GM21786 (cell line): ENCODE data around the gene ZFP1.
A peak's percentile ranks its signal among the peaks of the same experiment; 100 is the strongest.
"Not testable (repeated sequence)": the region's sequence is repeated elsewhere in the genome, so short reads cannot be mapped to it uniquely, and the experiment has no call there.

Experiments used
- ATAC-seq: cut with Tn5 transposase; IDR thresholded peaks from one replicate; pipeline ENCODE4 v1.9.1; 2021; ENCODE audit not compliant: unreplicated experiment

Gene ZFP1

DNA sequence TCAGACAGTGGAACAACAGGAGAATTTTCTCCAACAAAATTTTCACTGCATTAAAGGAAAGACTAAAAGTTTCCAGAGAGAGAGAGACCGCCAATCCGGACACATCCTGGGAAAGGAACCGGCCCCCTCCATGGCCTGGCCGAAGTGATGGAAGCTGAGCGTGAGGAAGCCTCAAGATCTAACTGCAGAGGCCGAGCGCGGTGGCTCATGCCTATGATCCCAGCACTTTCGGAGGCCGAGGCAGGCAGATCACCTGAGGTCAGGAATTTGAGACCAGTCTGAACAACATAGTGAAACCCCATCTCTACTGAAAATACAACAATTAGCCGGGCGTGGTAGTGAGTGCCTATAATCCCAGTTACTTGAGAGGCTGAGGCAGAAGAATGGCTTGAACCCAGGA is 54.8 kb downstream of the ZFP1 start:
- no peak for ATAC-seq

DNA sequence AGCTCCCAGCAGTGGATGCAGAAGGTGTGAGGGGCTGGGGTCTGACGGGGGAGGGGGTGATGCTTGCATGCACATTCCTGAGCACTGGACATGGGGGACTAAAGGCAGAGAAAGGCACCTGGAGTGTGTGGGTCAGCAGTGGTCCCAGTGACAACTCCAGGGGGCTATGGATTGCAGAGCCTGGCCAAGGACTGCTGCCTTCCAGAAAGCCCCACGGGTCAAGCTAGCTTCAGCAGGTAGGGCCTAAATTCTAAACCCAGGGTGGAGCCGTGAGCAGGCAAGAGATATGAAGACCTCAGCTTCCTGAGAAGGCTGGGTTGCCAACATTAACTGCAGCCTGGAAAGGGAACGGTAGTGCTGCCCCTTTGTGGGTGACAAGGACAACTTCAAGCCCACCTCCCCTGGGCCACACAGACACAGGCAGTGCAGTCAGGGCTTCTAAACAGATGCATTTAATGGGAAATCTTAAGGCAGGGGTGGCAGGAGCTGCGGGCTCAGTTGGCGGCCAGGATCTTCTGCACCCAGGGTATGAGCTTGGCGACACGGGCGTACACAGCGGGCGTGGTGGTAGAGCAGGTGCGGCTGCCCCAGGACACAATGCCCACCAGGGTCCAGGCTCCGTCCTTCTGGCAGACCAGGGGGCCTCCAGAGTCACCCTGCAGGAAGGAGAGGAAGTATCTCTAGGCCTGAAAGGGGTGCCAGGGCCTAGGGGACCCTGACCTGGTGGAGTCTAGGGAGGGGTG is 55.5 kb downstream of the ZFP1 start:
- ATAC-seq, result no peak

DNA sequence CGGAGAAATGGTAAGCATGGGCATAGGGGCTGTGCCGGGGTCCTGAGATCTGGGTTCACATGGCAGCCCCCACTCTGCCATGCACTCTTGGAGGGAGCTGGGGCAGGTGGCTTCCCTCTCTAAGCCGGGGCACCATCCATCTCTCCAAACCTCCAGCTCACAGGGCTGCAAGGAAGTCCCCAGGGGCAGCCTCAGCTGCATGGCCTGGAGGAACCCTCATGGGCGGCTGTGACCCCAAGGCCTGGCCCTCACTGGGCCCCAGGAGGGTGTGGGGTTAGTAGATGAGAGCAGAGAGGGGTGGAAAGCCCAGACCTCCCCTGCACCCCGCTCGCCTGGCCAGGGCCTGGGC is 56.1 kb downstream of the ZFP1 start:
- ATAC-seq, result no peak

GRCh38 chr16:75204905-75205304 is 56.6 kb downstream of the ZFP1 start:
- not testable (repeated sequence) for ATAC-seq

- ATAC-seq, result not testable (repeated sequence)
These were observed 57.1 kb downstream of the ZFP1 start for GRCh38 chr16:75205438-75205837.

GRCh38 chr16:75205961-75206748 is 57.8 kb downstream of the ZFP1 start:
- not testable (repeated sequence) for ATAC-seq

GRCh38 chr16:75206749-75207451 is 58.6 kb downstream of the ZFP1 start, which contains the start of gene CTRB2:
CTRB2 (minus strand) TSS chr16:75207161; CDS start chr16:75207141, 20 bp downstream.
- ATAC-seq, result no peak

GRCh38 chr16:75207831-75208230 is 59.5 kb downstream of the ZFP1 start:
- ATAC-seq, result no peak

- ATAC-seq, result no peak
These were observed 60.0 kb downstream of the ZFP1 start for GRCh38 chr16:75208242-75208825.

DNA sequence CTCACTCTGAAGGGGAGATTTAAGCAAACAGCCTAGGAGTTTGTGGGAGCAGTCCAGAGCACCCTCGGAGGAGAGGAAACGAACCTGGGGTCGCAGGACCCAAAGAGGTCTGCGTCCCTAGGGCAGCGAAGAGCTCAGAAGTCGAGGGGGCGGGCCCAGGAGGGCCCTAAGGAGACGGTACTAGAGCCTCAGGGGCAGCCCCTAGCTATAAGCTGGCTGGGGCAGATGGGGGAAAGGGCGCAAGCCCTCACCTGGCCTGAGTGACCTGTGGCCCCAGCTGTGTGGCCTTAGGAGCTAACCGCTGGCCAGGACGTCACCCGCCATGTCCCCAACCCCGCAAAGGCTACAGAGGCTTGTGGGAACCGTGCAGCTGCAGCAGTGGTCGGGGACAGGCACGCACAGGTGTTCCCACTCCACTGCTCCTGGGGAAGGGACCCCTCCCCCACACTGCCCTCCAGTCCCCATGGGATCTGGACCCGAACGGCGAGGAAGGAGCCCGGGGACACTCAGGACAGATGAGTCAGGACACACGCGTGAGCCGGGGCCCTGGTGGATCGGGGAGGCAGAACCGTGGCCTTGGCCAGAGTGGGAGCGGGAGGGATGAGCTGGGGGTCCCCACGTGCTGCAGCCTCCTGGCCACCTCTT is 60.7 kb downstream of the ZFP1 start:
- ATAC-seq, result no peak

- ATAC-seq, result not testable (repeated sequence)
These were observed 61.2 kb downstream of the ZFP1 start for GRCh38 chr16:75209514-75209913.

DNA sequence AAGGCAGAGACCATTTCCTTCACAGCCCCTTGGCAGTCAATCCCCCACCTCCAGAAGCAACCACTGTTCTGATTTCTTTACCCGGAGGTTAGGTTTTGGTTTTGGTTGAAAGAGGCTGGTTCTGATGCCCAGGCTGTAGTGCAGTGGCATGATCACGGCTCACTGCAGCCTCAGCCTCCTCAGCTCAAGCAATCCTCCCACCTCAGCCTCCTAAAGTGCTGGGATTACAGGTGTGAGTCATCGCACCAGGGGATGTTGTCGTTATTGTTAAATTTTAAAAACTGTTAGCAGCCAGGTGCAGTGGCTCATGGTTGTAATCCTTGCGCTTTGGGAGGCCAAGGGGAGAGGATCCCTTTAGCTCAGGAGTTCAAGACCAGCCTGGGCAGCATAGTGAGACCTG is 61.6 kb downstream of the ZFP1 start:
- no peak for ATAC-seq

GRCh38 chr16:75211286-75211685 is 63.0 kb downstream of the ZFP1 start:
- ATAC-seq, result not testable (repeated sequence)

DNA sequence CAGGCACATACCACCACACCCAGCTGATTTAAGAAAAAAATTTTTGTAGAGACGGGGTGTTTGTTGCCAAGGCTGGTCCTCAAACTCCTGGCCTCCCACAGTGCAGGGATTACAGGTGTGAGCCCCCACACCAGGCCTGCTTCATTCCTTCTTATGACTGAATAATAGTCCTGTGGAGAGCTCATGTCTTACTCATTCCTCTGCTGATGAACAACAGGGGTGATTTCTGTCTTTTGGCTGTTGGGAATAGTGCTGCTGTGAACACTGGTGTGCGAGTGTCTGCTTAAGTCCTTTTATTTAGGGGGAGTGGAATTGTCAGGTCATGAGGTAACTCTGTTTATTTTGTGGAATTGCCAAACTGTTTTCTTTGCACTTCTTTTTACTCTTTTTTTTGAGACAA is 67.8 kb downstream of the ZFP1 start:
- ATAC-seq, result no peak

GRCh38 chr16:75216576-75216975 is 68.3 kb downstream of the ZFP1 start:
- ATAC-seq, result no peak

- ATAC-seq, result no peak
These were observed 69.1 kb downstream of the ZFP1 start for GRCh38 chr16:75217389-75217851.

- ATAC-seq, result peak; percentile 74
These were observed 70.1 kb downstream of the ZFP1 start, which contains the start of gene CTRB1 for GRCh38 chr16:75218256-75219076. CTRB1 (plus strand) TSS chr16:75218988; CDS start chr16:75219008, 20 bp downstream.

DNA sequence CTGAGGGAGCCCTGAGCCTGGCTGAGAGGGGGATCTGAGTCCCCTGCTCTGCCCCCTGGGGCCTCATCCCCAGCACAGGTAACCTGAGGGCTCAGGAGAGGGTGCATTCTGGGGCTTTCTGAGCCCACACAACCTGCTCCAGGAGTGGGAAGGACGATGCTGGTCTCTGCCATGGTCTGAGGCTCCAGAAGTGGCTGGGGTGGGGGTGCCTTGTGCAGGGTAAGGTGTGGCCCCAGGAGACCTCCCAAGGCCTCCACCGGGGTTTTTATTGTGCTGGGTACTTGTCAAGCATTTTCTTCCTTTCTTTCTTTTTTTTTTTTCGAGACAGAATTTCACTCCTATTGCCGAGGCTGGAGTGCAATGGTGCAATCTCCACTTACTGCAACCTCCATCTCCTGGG is 70.8 kb downstream of the ZFP1 start:
- ATAC-seq, result no peak

- ATAC-seq, result no peak
These were observed 71.5 kb downstream of the ZFP1 start for GRCh38 chr16:75219838-75220237.
